Smooth muscle cell (in vitro differentiated cells): ENCODE measurements around the gene COPG2. TPM values are rescaled to one million over a fixed set of nuclear protein-coding genes. Genes with fewer than 3 reads are reported as not detected.
A peak's percentile ranks its signal among the peaks of the same experiment; 100 is the strongest.

Source experiments
- DNase-seq: peaks from one replicate; lab custom pipeline; 2025; ENCODE audit not compliant: unreplicated experiment; lab: John Stamatoyannopoulos, UW
- H2AFZ ChIP-seq: fragments of 200-600 bp; sonication (generic); 2 replicates; pipeline ENCODE4 v1.6.0; 2016; ENCODE audit warnings: antibody characterized with exemption, low read depth, mild to moderate bottlenecking
- H3F3A ChIP-seq: fragments of 200-600 bp; sonication (generic); 2 replicates; pipeline ENCODE4 v1.6.0; 2017; ENCODE audit warnings: antibody characterized with exemption, low read depth
- H3K27ac ChIP-seq: fragments of 200-600 bp; sonication (generic); 2 replicates; pipeline ENCODE4 v1.5.1; 2016; ENCODE audit warnings: low read depth, mild to moderate bottlenecking
- H3K27me3 ChIP-seq: fragments of 200-600 bp; sonication (generic); 2 replicates; pipeline ENCODE4 v1.6.1; 2016; ENCODE audit warnings: low read depth, mild to moderate bottlenecking
- H3K36me3 ChIP-seq: fragments of 200-600 bp; sonication (generic); 2 replicates; pipeline ENCODE4 v1.5.1; 2016; ENCODE audit warnings: low read depth
- H3K4me1 ChIP-seq: fragments of 200-600 bp; sonication (generic); 2 replicates; pipeline ENCODE4 v1.5.1; 2016; ENCODE audit warnings: low read depth
- H3K4me2 ChIP-seq: fragments of 200-600 bp; sonication (generic); 2 replicates; pipeline ENCODE4 v1.6.0; 2016; ENCODE audit warnings: mild to moderate bottlenecking
- H3K4me3 ChIP-seq: fragments of 200-600 bp; sonication (generic); 2 replicates; pipeline ENCODE4 v1.5.1; 2016; ENCODE audit warnings: mild to moderate bottlenecking
- H3K79me2 ChIP-seq: fragments of 200-600 bp; sonication (generic); 2 replicates; pipeline ENCODE4 v1.6.0; 2016; ENCODE audit warnings: low read depth, mild to moderate bottlenecking
- H3K9ac ChIP-seq: fragments of 200-600 bp; sonication (generic); 2 replicates; pipeline ENCODE4 v1.6.0; 2016; ENCODE audit warnings: low read depth
- H3K9me3 ChIP-seq: fragments of 200-600 bp; sonication (generic); replicated peaks from 2 replicates; pipeline ENCODE4 v1.5.1; 2016; ENCODE audit warnings: low read depth
- H4K20me1 ChIP-seq: fragments of 200-600 bp; sonication (generic); 2 replicates; pipeline ENCODE4 v1.6.0; 2016; ENCODE audit warnings: low read depth
- CTCF ChIP-seq: fragments of 200-600 bp; sonication (generic); IDR thresholded peaks from 2 replicates; pipeline ENCODE4 v1.5.1; 2017; ENCODE audit warnings: borderline replicate concordance, mild to moderate bottlenecking, antibody characterized with exemption; ENCODE audit not compliant: insufficient read depth, poor library complexity, severe bottlenecking
- WGBS: methylation state at CpG from one replicate; pipeline ENCODE4 v1.1.7; 2016; ENCODE audit warnings: low lambda C conversion rate; 5-methylcytosine and 5-hydroxymethylcytosine counted together
- polyA plus RNA-seq: library from polyadenylated mRNA; unstranded; fragments of >200 nt; fragmentation: Nextera tagmentation; extraction: Ambion mirVana; gene quantifications from 2 replicates; pipeline ENCODE4 v1.2.1, GENCODE V29; 2016
- total RNA-seq: library from RNA; depleted of rRNA; stranded (reverse); fragments of >200 nt; gene quantifications from 2 replicates; pipeline ENCODE4 v1.2.3, GENCODE V29; 2014

Gene COPG2
- total and polyA plus RNA-seq, 2 experiments from 2014 or later = 5.6 to 39.8 TPM

GRCh38 chr7:130489140-130489983, 179.2 kb downstream of the COPG2 start:
- Histone ChIP-seq H3K9ac (peak overlapping the region; percentile 23), H3K27ac (peak overlapping the region; percentile 92), H3K36me3 (no peaks in the 10 kb centered on the region), H3K4me2 (peak overlapping the region; percentile 82), H4K20me1 (peaks cover 20% of the 10 kb centered on the region), H3K27me3 (no peaks in the 10 kb centered on the region), H3K4me1 (peaks cover 22% of the 10 kb centered on the region), H3K4me3 (peak overlapping the region; percentile 64), H3K79me2 (peaks cover 23% of the 10 kb centered on the region), H3F3A (peaks cover 17% of the 10 kb centered on the region), H3K9me3 (no peaks in the 10 kb centered on the region), H2AFZ (peak overlapping the region; percentile 73)
- TF ChIP-seq CTCF = no peak
- 15% methylated on average over 10 of the region's 10 CpGs for WGBS
- no peak for DNase-seq

- Histone ChIP-seq H3K27me3 (no peaks in the 10 kb centered on the region), H3K79me2 (peaks cover 15% of the 10 kb centered on the region), H2AFZ (no peak overlapping the region), H3K27ac (peak overlapping the region; percentile 92), H3K9ac (no peak overlapping the region), H3K9me3 (no peaks in the 10 kb centered on the region), H3K4me2 (peak overlapping the region; percentile 82), H3K36me3 (no peaks in the 10 kb centered on the region), H3K4me3 (no peak overlapping the region), H3F3A (peaks cover 17% of the 10 kb centered on the region), H4K20me1 (peaks cover 12% of the 10 kb centered on the region), H3K4me1 (peaks cover 16% of the 10 kb centered on the region)
- 17% methylated on average over 7 of the region's 7 CpGs for WGBS
- no peak for DNase-seq
- no peak for TF ChIP-seq CTCF
Measured at GRCh38 chr7:130488392-130489139, 180.0 kb downstream of the COPG2 start.

GRCh38 chr7:130486954-130487436, 181.6 kb downstream of the COPG2 start:
- H2AFZ ChIP-seq = no peak overlapping the region
- H3F3A ChIP-seq = peaks cover 21% of the 10 kb centered on the region
- peak overlapping the region; percentile 40 for H3K4me3 ChIP-seq
- no peaks in the 10 kb centered on the region for H3K36me3 ChIP-seq
- DNase-seq = no peak
- 48% methylated on average over 6 of the region's 6 CpGs for WGBS
- H3K4me1 ChIP-seq = peaks cover 16% of the 10 kb centered on the region
- no peak for TF ChIP-seq CTCF
- no peaks in the 10 kb centered on the region for H3K79me2 ChIP-seq
- no peak overlapping the region for H3K27ac ChIP-seq
- no peak overlapping the region for H3K9ac ChIP-seq
- no peaks in the 10 kb centered on the region for H3K9me3 ChIP-seq
- peak overlapping the region; percentile 77 for H3K4me2 ChIP-seq
- H4K20me1 ChIP-seq = no peaks in the 10 kb centered on the region
- no peaks in the 10 kb centered on the region for H3K27me3 ChIP-seq
